HUES64 (cell line): ENCODE measurements around the gene AGTR1.

Source experiments
- H3K27ac ChIP-seq: 2 replicates; pipeline ENCODE4 v1.7.0; 2013; ENCODE audit warnings: low read depth, low read length, inconsistent platforms
- H3K27me3 ChIP-seq: 2 replicates; pipeline ENCODE4 v1.6.1; 2013; ENCODE audit warnings: mild to moderate bottlenecking, low read length; ENCODE audit not compliant: insufficient read depth
- H3K36me3 ChIP-seq: 2 replicates; pipeline ENCODE4 v1.6.1; 2013; ENCODE audit warnings: mild to moderate bottlenecking, low read length; ENCODE audit not compliant: insufficient read depth
- H3K4me1 ChIP-seq: 2 replicates; pipeline ENCODE4 v1.6.1; 2013; ENCODE audit warnings: mild to moderate bottlenecking, low read length, moderate library complexity; ENCODE audit not compliant: insufficient read depth
- H3K4me3 ChIP-seq: 2 replicates; pipeline ENCODE4 v1.5.1; 2013; ENCODE audit warnings: mild to moderate bottlenecking, low read length, moderate library complexity
- H3K9ac ChIP-seq: 2 replicates; pipeline ENCODE4 v1.6.1; 2013; ENCODE audit warnings: mild to moderate bottlenecking, low read depth, low read length
- H3K9me3 ChIP-seq: 2 replicates; pipeline ENCODE4 v1.6.1; 2013; ENCODE audit warnings: low read depth, low read length; ENCODE audit not compliant: insufficient read depth
- whole genome bisulfite sequencing: fragments of 150-250, 120-280 bp; methylation state at CpG from one replicate; pipeline ENCODE4 v1.1.7; 2013; ENCODE audit warnings: missing lambda C conversion rate; 5-methylcytosine and 5-hydroxymethylcytosine counted together

Gene AGTR1

DNA sequence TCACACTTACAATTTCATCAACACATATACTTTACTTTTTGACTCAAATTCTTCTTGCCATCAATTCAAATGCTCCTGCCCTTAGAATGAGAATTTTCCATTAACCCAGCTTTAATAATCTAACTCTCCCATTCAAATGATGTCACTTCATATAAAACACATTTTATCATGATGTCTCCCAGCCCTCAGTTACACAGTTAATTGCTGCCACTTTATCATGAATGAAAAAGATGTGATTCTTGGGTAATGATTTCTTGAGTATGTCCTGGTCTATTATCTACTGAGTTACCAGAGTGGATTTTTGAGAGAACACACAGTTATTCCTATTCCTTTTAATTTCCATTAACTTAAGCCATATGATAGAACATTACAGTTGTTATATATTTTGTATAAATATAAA, 7.6 kb downstream of the AGTR1 start:
- H3K4me1 ChIP-seq: peaks cover 9% of the 10 kb centered on the region; the same call in 1 of the 2 replicates

GRCh38 chr3:148707601-148708380, 10.1 kb downstream of the AGTR1 start:
- H3K27ac ChIP-seq: no peak overlapping the region
- no peaks in the 10 kb centered on the region for H3K9me3 ChIP-seq
- H3K4me1 ChIP-seq: peaks cover 9% of the 10 kb centered on the region; the same call in 1 of the 2 replicates
- no peaks in the 10 kb centered on the region for H3K27me3 ChIP-seq
- no peak overlapping the region for H3K4me3 ChIP-seq
- WGBS: 92% methylated on average over 2 of the region's 5 CpGs
- no peaks in the 10 kb centered on the region for H3K36me3 ChIP-seq
- no peak overlapping the region for H3K9ac ChIP-seq

More for the DNA sequence above, 7.6 kb downstream of the AGTR1 start:
- Histone ChIP-seq H3K4me3 (no peak overlapping the region), H3K9ac (no peak overlapping the region), H3K27ac (no peak overlapping the region), H3K27me3 (peaks cover 4% of the 10 kb centered on the region; the same call in 1 of the 2 replicates), H3K9me3 (no peaks in the 10 kb centered on the region), H3K36me3 (no peaks in the 10 kb centered on the region)

DNA sequence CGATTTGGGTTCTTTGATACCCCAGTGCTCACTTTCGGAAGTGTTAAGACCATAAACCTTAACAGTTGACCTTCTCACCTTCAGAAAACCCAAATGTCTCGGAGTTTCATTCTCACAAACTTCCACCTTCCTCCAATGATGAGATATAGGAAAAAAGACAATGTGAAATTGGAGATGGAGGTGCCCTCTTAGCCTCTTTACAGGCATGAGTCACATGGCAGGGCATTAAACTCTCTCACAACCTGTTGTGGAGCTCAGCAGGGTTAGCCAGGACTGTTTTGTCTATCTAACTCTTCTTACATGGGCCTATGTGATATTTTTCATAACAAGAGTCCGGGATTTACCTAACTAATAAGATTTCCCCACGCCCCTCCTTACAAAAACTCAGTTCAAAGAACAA, 10.7 kb downstream of the AGTR1 start:
- no peaks in the 10 kb centered on the region for H3K9me3 ChIP-seq
- H3K4me3 ChIP-seq: no peak overlapping the region
- H3K4me1 ChIP-seq: peaks cover 9% of the 10 kb centered on the region; the same call in 1 of the 2 replicates
- 63% methylated on average over 4 of the region's 5 CpGs for WGBS
- H3K27ac ChIP-seq: no peak overlapping the region
- no peak overlapping the region for H3K9ac ChIP-seq
- H3K36me3 ChIP-seq: no peaks in the 10 kb centered on the region
- no peaks in the 10 kb centered on the region for H3K27me3 ChIP-seq

GRCh38 chr3:148709560-148710253, 12.0 kb downstream of the AGTR1 start:
- H3K4me1 ChIP-seq: peaks cover 9% of the 10 kb centered on the region; the same call in 1 of the 2 replicates
- 86% methylated on average over 1 of the region's 2 CpGs for WGBS
- no peaks in the 10 kb centered on the region for H3K27me3 ChIP-seq
- H3K36me3 ChIP-seq: no peaks in the 10 kb centered on the region
- no peak overlapping the region for H3K27ac ChIP-seq
- no peak overlapping the region for H3K4me3 ChIP-seq
- no peak overlapping the region for H3K9ac ChIP-seq
- H3K9me3 ChIP-seq: no peaks in the 10 kb centered on the region

DNA sequence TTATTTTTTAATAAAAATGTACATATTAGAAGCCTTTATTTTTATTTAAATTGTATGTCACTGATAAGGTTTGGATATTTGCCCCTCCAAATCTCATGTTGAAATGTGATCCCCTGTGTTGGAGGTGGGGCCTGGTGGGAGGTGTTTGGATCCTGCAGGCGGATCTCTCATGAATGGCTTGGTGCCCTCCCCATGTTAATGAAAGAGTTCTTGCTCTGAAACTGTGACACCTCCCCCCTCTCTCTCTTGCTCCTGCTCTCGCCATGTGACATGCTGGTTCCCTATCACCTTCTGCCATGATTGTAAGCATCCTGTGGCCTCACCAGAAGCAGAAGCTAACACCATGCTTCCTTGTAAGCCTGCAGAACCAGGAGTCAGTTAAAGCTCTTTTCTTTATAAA, 13.0 kb downstream of the AGTR1 start:
- no peaks in the 10 kb centered on the region for H3K9me3 ChIP-seq
- H3K27ac ChIP-seq: no peak overlapping the region
- no peaks in the 10 kb centered on the region for H3K36me3 ChIP-seq
- no peak overlapping the region for H3K4me3 ChIP-seq
- H3K9ac ChIP-seq: no peak overlapping the region
- no peaks in the 10 kb centered on the region for H3K27me3 ChIP-seq
- 91% methylated on average over 2 of the region's 2 CpGs for WGBS
- peaks cover 9% of the 10 kb centered on the region; the same call in 1 of the 2 replicates for H3K4me1 ChIP-seq

DNA sequence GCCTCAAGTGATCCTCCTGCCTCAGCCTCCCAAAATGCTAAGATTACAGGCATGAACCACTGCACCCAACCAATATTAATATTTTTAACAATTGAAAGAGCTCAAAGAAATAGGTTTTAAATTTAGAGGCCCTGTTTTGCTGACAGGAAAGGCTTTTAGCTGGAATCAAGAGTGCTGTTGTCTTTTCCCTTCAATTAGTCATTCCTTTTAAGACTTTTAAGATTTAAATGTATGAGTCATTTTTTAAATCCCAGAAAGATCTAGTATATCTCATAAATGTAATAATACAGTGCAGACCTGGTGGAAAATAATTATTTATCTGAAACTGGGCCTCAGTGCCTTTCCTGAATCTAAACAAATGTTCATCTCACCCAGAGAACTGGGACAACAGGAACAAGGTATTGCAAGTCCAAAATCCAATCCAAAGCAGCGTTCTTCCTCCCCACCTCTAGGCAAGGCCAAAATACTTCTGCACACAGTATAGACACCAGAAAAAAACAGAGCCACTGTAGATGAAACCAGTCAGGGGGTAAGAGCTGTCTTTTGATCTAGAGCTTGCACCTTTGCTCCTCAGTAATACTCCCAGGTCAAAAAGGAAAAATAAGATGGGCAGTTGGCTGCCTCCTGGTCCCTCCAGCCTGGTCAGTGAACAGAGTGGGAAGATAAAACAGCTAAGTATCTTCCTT, 14.4 kb downstream of the AGTR1 start:
- Histone ChIP-seq H3K9me3 (no peaks in the 10 kb centered on the region), H3K36me3 (no peaks in the 10 kb centered on the region), H3K27ac (no peak overlapping the region), H3K9ac (no peak overlapping the region), H3K27me3 (no peaks in the 10 kb centered on the region), H3K4me3 (no peak overlapping the region), H3K4me1 (peaks cover 9% of the 10 kb centered on the region; the same call in 1 of the 2 replicates)
- WGBS: 100% methylated on average over 1 of the region's 1 CpG

GRCh38 chr3:148714521-148714920, 16.8 kb downstream of the AGTR1 start:
- H3K4me3 ChIP-seq: no peak overlapping the region
- H3K36me3 ChIP-seq: no peaks in the 10 kb centered on the region
- H3K4me1 ChIP-seq: peaks cover under 1% of the 10 kb centered on the region; the same call in 1 of the 2 replicates
- H3K9ac ChIP-seq: no peak overlapping the region
- H3K9me3 ChIP-seq: no peaks in the 10 kb centered on the region
- H3K27ac ChIP-seq: no peak overlapping the region
- WGBS: 93% methylated on average over 1 of the region's 1 CpG
- H3K27me3 ChIP-seq: no peaks in the 10 kb centered on the region

GRCh38 chr3:148716657-148717056, 19.0 kb downstream of the AGTR1 start:
- H3K27ac ChIP-seq: no peak overlapping the region
- no peak overlapping the region for H3K9ac ChIP-seq
- H3K9me3 ChIP-seq: no peaks in the 10 kb centered on the region
- H3K4me1 ChIP-seq: peaks cover 6% of the 10 kb centered on the region; the same call in 1 of the 2 replicates
- 100% methylated on average over 1 of the region's 1 CpG for WGBS
- H3K36me3 ChIP-seq: no peaks in the 10 kb centered on the region
- H3K4me3 ChIP-seq: no peak overlapping the region
- no peaks in the 10 kb centered on the region for H3K27me3 ChIP-seq

DNA sequence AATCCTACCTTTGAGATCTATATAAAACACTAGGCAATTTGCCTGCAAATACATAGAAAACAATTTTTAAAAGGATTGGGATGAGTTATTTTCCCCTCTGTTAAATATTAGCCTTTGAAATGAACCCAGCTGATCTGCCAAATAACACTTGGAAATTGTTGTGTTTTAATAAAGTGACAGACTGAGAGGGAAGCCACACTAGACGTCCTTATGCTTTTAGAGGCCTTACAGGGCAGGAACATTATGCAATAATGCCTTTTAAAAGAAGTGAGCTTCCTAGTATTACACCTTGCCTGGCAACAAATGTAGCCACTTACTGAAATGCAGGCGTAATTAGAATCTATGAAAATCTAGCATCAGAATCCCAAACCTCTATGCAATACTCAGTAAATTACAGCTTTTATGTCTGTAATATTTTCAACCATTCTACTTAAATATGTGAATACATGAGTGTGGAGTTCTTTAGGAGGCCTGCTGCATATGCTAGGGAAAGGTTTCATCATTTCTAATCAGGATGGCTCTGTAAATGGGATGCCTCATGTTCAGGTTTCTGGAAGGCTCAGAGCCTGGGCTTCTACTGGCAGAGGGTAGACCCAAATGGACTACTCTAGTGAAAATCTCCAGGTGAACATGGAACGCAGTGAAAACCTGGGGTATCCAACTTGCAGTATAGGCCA, 20.3 kb downstream of the AGTR1 start:
- 95% methylated on average over 3 of the region's 3 CpGs for WGBS
- no peak overlapping the region for H3K4me3 ChIP-seq
- H3K27me3 ChIP-seq: no peaks in the 10 kb centered on the region

DNA sequence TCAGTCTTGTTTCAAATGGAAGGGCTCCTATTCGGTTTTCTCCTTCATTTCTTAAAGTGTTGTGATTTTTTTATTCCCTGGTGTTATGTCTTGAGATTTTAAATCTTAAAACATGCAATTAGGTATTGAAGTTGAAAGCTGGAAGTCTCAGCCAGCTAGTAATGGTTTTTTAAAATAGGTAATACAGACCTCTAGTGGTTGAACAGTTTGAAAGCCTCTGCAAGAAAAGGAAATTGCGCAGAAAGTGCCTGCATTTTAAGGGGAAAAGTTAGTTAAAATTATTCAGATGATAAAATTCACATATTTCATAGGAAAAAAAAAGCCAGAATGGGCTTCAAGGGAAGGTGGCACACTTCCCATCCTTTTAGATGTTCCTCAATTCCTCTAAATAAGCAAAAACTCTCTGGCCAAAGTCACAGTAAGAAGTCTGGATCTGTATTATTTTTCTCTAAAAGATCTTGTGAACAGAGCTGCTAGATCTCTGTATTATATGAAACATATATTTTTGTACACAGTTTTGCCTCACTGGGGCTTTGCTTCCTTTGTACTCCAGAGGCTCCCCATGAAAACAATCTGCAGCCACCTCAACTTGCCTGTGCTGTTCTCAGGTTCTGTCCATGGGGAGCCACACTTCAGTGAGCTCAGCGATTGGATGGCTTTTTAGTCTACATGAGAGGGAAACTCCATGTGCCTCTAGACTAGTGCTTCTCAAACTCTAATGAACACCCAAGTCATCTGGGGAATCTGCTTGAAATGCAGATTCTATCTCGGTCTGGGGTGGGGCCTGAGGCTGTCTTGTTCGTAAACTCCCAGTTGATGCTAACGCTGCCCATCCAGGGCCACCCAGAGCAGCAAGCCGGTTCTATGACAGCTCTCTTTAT, 21.5 kb downstream of the AGTR1 start:
- no peak overlapping the region for H3K4me3 ChIP-seq
- H3K9ac ChIP-seq: no peak overlapping the region
- H3K27ac ChIP-seq: no peak overlapping the region
- H3K27me3 ChIP-seq: no peaks in the 10 kb centered on the region
- H3K4me1 ChIP-seq: peaks cover 6% of the 10 kb centered on the region; the same call in 1 of the 2 replicates
- WGBS: 52% methylated on average over 6 of the region's 7 CpGs
- no peaks in the 10 kb centered on the region for H3K9me3 ChIP-seq
- H3K36me3 ChIP-seq: no peaks in the 10 kb centered on the region

More for the DNA sequence above, 20.3 kb downstream of the AGTR1 start:
- no peaks in the 10 kb centered on the region for H3K9me3 ChIP-seq
- H3K9ac ChIP-seq: no peak overlapping the region
- H3K4me1 ChIP-seq: peaks cover 6% of the 10 kb centered on the region; the same call in 1 of the 2 replicates
- H3K27ac ChIP-seq: no peak overlapping the region
- no peaks in the 10 kb centered on the region for H3K36me3 ChIP-seq
